Measurements from ENCODE around the gene RSPRY1.
"Not testable (repeated sequence)": the region's sequence is repeated elsewhere in the genome, so short reads cannot be mapped to it uniquely, and the experiment has no call there.

RSPRY1 gene

DNA sequence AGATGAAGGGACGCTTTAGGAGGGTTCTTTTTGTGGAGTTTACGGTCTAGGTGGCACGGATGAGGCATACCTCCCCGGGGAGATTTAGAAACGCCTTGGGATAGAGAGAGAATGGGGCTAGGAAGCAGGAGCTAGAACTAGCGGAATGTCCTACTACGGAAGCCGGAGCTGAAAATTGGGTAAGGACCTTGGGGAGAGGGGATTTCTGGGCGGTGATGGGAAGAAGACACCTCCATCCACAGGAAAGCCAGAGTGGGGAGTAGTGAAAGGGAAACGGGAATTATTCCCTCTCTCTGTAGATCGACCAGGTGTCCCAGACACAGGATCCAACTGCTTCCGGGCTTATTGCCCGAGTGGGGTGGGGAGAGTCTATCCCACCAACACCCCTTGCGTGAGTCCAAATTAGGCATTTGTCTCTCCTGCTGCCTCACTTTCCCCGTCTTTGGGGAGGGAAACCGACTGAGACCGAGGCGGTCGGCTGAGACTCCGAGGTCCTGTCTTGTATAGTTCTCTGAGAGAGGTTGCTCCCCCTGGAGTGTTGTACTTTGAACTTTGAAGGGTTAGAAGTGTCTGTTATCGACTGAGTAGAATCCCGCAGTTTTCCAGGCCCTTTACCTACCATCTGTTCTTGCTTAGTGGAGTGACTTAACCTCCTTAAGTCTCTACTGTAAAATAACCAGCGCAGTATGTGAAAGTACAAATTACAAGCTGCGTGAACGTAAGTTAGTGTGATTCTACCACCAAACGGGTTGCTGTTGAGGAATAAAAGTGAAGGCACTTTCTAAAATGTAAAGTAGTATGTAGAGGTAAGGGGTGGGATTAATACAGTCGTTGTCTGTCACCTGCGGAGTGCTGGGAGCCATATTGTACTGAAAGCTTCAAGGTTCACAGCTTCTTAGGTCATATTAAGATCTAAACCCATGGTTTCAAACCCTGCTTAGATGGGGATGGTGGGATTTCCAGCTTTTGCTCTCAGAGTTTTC, 1.0 kb downstream of the RSPRY1 start:
- DNase-seq: peak; percentile 5

- DNase-seq: not testable (repeated sequence)
Measured at GRCh38 chr16:57187902-57188710, 2.0 kb downstream of the RSPRY1 start.

DNA sequence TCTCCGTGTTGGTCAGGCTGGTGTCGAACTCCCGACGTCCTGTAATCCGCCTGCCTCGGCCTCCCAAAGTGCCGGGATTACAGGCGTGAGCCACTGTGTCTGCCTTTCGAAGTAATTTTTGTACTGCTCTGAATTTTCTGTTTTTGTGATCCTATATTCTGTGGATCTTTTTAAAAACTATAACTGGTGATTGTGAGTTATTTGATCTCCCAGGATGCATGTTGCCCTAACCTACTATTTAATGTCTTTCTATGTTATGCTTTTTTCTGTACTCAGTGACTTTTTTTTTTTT, 2.5 kb downstream of the RSPRY1 start:
- no peak for DNase-seq

- DNase-seq: not testable (repeated sequence)
Measured at GRCh38 chr16:57189527-57189926, 3.4 kb downstream of the RSPRY1 start.

DNA sequence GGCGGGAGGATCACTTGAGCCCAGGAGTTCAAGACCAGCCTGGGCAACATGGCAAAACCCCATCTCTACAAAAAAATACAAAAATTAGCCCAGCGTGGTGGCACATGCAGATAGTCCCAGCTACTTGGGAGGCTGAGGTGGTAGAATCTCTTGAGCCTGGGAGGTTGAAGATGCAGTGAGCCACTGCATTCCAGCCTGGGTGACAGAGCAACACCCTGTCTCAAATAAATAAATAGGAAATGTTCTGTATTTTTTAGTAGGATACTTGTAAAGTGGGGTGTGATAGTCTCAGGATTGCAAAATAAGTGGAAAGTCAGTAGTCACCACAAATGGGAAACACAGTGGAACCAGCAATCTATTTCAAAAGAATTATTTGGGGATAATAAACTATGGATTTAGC, 4.0 kb downstream of the RSPRY1 start:
- no peak for DNase-seq

- no peak for DNase-seq
Measured at GRCh38 chr16:57191056-57191571, 5.0 kb downstream of the RSPRY1 start.

GRCh38 chr16:57192146-57192545, 6.0 kb downstream of the RSPRY1 start:
- DNase-seq: no peak

DNA sequence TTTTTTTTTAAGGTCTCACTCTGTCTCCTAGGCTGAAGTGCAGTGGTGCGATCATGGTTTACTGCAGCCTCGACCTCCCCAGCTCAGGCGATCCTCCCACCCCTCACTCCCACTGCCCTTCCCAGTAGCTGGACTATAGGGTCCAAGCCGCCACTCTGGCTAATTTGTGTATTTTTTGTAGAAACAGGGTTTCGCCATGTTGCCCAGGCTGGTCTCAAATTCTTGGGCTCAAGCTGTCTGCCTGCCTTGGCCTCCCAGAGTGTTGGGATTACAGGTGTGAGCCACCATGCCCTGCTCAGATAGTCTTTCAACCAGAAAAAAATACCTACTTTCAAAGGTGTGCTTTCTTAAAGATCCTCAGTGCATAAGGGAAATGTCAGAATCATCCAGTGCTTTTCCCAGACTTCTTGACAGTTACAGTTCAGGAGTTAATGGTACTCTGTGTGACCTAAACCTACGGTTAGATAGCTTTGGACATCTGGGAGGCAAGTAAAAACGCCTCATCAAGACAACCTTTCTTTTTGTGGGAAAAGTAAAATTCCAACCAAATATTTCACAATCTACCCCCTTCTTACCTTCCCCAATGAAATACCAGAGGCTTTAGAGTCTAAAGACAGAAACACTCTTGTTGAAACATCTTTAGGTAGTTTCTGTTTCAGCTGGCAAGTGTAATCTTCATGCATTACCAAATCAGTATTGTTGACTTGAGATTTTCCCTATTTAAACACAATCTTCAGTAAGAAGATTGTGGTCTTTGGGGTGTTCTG, 6.8 kb downstream of the RSPRY1 start:
- DNase-seq: no peak

- DNase-seq: no peak
Measured at GRCh38 chr16:57194512-57194911, 8.4 kb downstream of the RSPRY1 start.

DNA sequence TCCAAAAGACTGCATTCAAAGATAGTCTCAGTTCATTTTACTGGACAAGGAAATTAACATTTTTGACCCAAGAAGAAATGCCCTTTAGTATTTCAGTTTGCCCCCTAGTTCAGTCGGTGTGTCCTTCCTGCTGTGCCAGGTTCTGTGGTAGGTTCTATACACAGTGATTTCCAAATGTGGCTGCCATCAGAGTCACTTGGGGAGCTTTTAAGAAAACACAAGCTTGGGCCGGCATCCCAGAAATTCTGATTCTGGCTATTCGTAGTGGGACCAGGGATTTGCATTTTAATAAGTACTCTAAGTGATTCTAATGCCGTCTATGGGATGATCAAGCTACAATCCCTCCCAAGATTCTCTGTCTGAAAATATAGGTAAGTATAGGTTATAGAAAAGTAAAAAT, 10.2 kb downstream of the RSPRY1 start:
- no peak for DNase-seq

GRCh38 chr16:57196753-57197152, 10.6 kb downstream of the RSPRY1 start:
- no peak for DNase-seq

DNA sequence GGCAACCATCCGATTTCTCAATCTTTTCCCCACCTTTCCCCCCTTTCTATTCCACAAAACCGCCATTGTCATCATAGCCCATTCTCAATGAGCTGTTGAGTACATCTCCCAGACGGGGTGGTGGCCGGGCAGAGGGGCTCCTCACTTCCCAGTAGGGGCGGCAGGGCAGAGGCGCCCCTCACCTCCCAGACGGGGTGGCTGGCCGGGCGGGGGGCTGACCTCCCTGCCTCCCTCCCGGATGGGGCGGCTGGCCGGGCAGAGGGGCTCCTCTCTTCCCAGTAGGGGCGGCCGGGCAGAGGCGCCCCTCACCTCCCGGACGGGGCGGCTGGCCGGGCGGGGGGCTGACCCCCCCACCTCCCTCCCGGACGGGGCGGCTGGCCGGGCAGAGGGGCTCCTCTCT, 14.2 kb downstream of the RSPRY1 start:
- DNase-seq: not testable (repeated sequence)

- not testable (repeated sequence) for DNase-seq
Measured at GRCh38 chr16:57200926-57201325, 14.8 kb downstream of the RSPRY1 start.

DNA sequence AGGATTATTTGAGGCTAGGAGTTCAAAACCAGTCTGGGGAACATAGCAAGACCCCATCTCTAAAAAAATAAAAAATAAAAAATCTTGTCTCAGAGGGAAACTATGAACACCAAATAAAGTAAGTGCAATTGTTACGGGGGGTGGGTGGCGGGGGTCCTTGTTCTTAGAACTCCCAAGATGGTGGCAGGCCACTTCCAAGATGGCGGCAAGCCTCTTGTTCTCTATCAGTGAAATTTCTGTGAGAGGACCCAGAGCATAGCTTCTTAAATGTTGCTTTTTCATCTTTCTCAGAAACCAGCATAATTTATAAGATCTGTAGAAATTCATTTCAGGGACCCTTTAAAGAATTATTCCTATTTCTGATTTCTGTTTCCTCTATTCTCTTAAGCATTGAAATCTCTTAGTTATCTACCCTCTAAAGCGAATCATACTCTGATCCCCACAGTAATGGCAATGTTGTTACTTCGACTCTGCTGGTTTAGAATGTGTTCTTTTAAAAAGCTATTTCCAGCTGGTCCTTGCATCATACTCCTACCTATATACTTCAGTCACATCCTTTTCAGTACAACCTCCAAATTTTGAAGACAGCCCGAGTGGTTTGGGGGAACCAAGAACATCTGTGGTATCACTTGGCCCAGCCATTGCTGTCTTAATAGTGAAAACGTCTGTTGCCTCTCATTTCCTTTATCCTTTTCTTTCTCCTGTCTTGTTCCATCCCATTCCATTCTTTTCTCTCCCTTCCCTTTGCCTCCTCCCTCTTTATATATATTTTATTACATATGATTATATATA, 16.2 kb downstream of the RSPRY1 start:
- DNase-seq: no peak

GRCh38 chr16:57203451-57203850, 17.3 kb downstream of the RSPRY1 start:
- no peak for DNase-seq

- DNase-seq: no peak
Measured at GRCh38 chr16:57204675-57205074, 18.5 kb downstream of the RSPRY1 start.

DNA sequence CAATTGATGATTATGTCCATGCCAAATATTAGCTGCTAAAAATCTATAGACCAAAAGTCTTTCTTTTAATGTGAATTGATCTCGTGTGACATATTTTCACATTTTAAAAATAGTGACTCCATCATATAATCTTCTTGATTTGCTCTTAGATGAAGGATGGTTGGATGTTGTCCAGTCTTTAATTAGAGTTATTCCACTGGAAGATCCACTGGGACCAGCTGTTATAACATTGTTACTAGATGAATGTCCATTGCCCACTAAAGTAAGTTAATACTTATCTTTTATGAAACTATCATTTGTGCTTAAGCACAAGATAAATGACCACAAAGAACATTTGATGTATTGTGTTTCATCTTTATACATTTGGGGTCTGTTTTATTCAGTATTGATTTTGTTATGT, 22.8 kb downstream of the RSPRY1 start:
- DNase-seq: no peak

GRCh38 chr16:57209780-57210179, 23.7 kb downstream of the RSPRY1 start:
- no peak for DNase-seq

DNA sequence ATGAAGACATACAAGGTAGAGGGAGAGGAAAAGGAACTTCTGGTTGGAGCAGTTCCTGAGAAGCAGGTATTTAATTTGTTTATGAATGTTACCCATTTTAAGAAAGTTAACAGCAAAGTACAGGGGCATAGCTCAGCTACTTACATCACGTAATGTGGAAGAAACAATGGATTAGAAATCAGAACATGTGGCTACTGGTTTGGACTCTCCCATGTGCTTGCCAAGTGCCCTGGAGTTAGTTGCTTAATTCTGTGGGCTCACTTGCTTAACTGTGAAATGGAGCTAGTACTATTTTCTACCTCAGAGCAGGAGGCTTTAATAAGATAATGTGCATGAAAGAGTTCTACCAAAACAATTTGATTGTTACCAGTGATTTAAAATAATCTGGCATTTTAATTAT, 27.3 kb downstream of the RSPRY1 start:
- DNase-seq: no peak

GRCh38 chr16:57216968-57217367, 30.8 kb downstream of the RSPRY1 start:
- no peak for DNase-seq

- no peak for DNase-seq
Measured at GRCh38 chr16:57223057-57223456, 36.9 kb downstream of the RSPRY1 start.
